H9 (cell line): Measurements from ENCODE around the gene WIPF1. TPM values are rescaled to one million over a fixed set of nuclear protein-coding genes. Genes with fewer than 3 reads are reported as not detected.

Experiments used
- DNase-seq: peaks from one replicate; pipeline ENCODE4 v3.0.0-alpha.2; 2017
- H2AFZ ChIP-seq: one replicate; pipeline ENCODE4 v1.6.1; 2013; ENCODE audit warnings: mild to moderate bottlenecking, low read length, control low read depth, moderate library complexity
- H2AK5ac ChIP-seq: 2 replicates; pipeline ENCODE4 v1.6.1; 2013; ENCODE audit warnings: low read length, control low read depth, mixed read lengths; ENCODE audit not compliant: insufficient read length
- H2BK120ac ChIP-seq: one replicate; pipeline ENCODE4 v1.6.1; 2013; ENCODE audit warnings: low read depth, mild to moderate bottlenecking, low read length, control low read depth, inconsistent platforms; ENCODE audit not compliant: poor library complexity, severe bottlenecking
- H2BK12ac ChIP-seq: 2 replicates; pipeline ENCODE4 v1.6.1; 2013; ENCODE audit warnings: low read length, control low read depth, mixed read lengths, low read depth; ENCODE audit not compliant: insufficient read length
- H2BK15ac ChIP-seq: 2 replicates; pipeline ENCODE4 v1.6.1; 2013; ENCODE audit warnings: low read depth, low read length, control low read depth
- H2BK20ac ChIP-seq: one replicate; pipeline ENCODE4 v1.6.1; 2013; ENCODE audit warnings: low read depth, mild to moderate bottlenecking, low read length, control low read depth, inconsistent platforms; ENCODE audit not compliant: poor library complexity, severe bottlenecking
- H2BK5ac ChIP-seq: 2 replicates; pipeline ENCODE4 v1.6.1; 2013; ENCODE audit warnings: low read length, control low read depth, mixed read lengths; ENCODE audit not compliant: insufficient read length
- H3K14ac ChIP-seq: 2 replicates; pipeline ENCODE4 v1.6.1; 2013; ENCODE audit warnings: low read length, control low read depth; ENCODE audit not compliant: insufficient read depth
- H3K18ac ChIP-seq: 2 replicates; pipeline ENCODE4 v1.6.1; 2013; ENCODE audit warnings: low read depth, mild to moderate bottlenecking, mixed read lengths, low read length, control low read depth; ENCODE audit not compliant: insufficient read length
- H3K23ac ChIP-seq: 2 replicates; pipeline ENCODE4 v1.6.1; 2013; ENCODE audit warnings: low read length, control low read depth, mixed read lengths, low read depth; ENCODE audit not compliant: insufficient read length
- H3K23me2 ChIP-seq: 2 replicates; pipeline ENCODE4 v1.6.1; 2013; ENCODE audit warnings: low read depth, mild to moderate bottlenecking, mixed read lengths, low read length, control low read depth; ENCODE audit not compliant: insufficient read length, poor library complexity, severe bottlenecking
- H3K27ac ChIP-seq: 2 replicates; pipeline ENCODE4 v1.5.1; 2013; ENCODE audit warnings: low read length, control low read depth, mixed read lengths, low read depth; ENCODE audit not compliant: insufficient read length
- H3K27me3 ChIP-seq: 2 replicates; pipeline ENCODE4 v1.6.1; 2013; ENCODE audit warnings: low read length, control low read depth, inconsistent platforms; ENCODE audit not compliant: insufficient read depth
- H3K4ac ChIP-seq: 2 replicates; pipeline ENCODE4 v1.6.1; 2013; ENCODE audit warnings: low read depth, mild to moderate bottlenecking, control low read depth, inconsistent platforms, low read length, moderate library complexity
- H3K4me1 ChIP-seq: 2 replicates; pipeline ENCODE4 v1.6.1; 2013; ENCODE audit warnings: low read length, control low read depth, inconsistent platforms; ENCODE audit not compliant: insufficient read depth
- H3K4me2 ChIP-seq: 2 replicates; pipeline ENCODE4 v1.6.1; 2013; ENCODE audit warnings: low read length, control low read depth, mixed read lengths; ENCODE audit not compliant: insufficient read length, insufficient read depth
- H3K56ac ChIP-seq: 2 replicates; pipeline ENCODE4 v1.6.1; 2013; ENCODE audit warnings: low read depth, mild to moderate bottlenecking, mixed read lengths, low read length, control low read depth; ENCODE audit not compliant: insufficient read length
- H3K79me1 ChIP-seq: 2 replicates; pipeline ENCODE4 v1.6.1; 2013; ENCODE audit warnings: low read depth, mild to moderate bottlenecking, moderate library complexity, low read length, control low read depth, inconsistent platforms; ENCODE audit not compliant: insufficient read depth, poor library complexity, severe bottlenecking
- H3K79me2 ChIP-seq: 2 replicates; pipeline ENCODE4 v1.6.1; 2013; ENCODE audit warnings: low read length, control low read depth, inconsistent platforms; ENCODE audit not compliant: insufficient read depth
- H3K9ac ChIP-seq: 2 replicates; pipeline ENCODE4 v1.6.1; 2013; ENCODE audit warnings: low read length, control low read depth, mixed read lengths; ENCODE audit not compliant: insufficient read length; ENCODE audit errors: extremely low read depth
- H3K9me3 ChIP-seq: one replicate; pipeline ENCODE4 v1.6.1; 2013; ENCODE audit warnings: low read depth, low read length, inconsistent platforms; ENCODE audit not compliant: control insufficient read depth
- H3T11ph ChIP-seq: one replicate; pipeline ENCODE4 v1.6.1; 2013; ENCODE audit warnings: mild to moderate bottlenecking, low read length, control low read depth, inconsistent platforms
- H4K20me1 ChIP-seq: one replicate; pipeline ENCODE4 v1.6.1; 2013; ENCODE audit not compliant: control insufficient read depth, insufficient read length, insufficient read depth
- H4K5ac ChIP-seq: 2 replicates; pipeline ENCODE4 v1.6.1; 2013; ENCODE audit warnings: low read depth, mild to moderate bottlenecking, mixed read lengths, low read length, control low read depth; ENCODE audit not compliant: insufficient read length
- H4K8ac ChIP-seq: replicated peaks from 2 replicates; pipeline ENCODE4 v1.6.1; 2013; ENCODE audit warnings: low read length, control low read depth, mixed read lengths, low read depth; ENCODE audit not compliant: insufficient read length
- H4K91ac ChIP-seq: 2 replicates; pipeline ENCODE4 v1.6.1; 2013; ENCODE audit warnings: low read depth, mild to moderate bottlenecking, moderate library complexity, mixed read lengths, low read length, control low read depth; ENCODE audit not compliant: insufficient read length
- H3K27ac Mint-ChIP-seq, 3 experiments: 2 replicates in 2 of 3; 3 replicates in 1 of 3; pipeline ENCODE4 v1.8.0; 2020 to 2021; ENCODE audit warnings: mixed read lengths in 3 of 3, mild to moderate bottlenecking in 1 of 3, moderate library complexity in 1 of 3
- H3K27me3 Mint-ChIP-seq: 2 replicates; pipeline ENCODE4 v1.8.0; 2021; ENCODE audit warnings: low read depth, mild to moderate bottlenecking, moderate library complexity, mixed read lengths
- H3K36me3 Mint-ChIP-seq, 3 experiments: 2 replicates in 2 of 3; 3 replicates in 1 of 3; pipeline ENCODE4 v1.8.0; 2020 to 2021; ENCODE audit warnings: low read depth in 3 of 3, mixed read lengths in 3 of 3; ENCODE audit not compliant: insufficient read depth in 1 of 3
- H3K4me1 Mint-ChIP-seq, 2 experiments: 2 replicates each; pipeline ENCODE4 v1.8.0; 2020; ENCODE audit warnings: mixed read lengths in 2 of 2
- H3K4me3 Mint-ChIP-seq, 2 experiments: 2 replicates in 1 of 2; 3 replicates in 1 of 2; pipeline ENCODE4 v1.8.0; 2020 to 2021; ENCODE audit warnings: mild to moderate bottlenecking in 2 of 2, mixed read lengths in 2 of 2, moderate library complexity in 1 of 2
- H3K9me3 Mint-ChIP-seq, 2 experiments: 2 replicates in 1 of 2; 3 replicates in 1 of 2; pipeline ENCODE4 v1.8.0; 2020; ENCODE audit warnings: mild to moderate bottlenecking in 2 of 2, mixed read lengths in 2 of 2, moderate library complexity in 1 of 2
- WGBS: extraction: QIAGEN DNeasy Blood & Tissue Kit; methylation state at CpG from one replicate; pipeline ENCODE4 v1.1.7; 2013; ENCODE audit warnings: missing lambda C conversion rate, low lambda C conversion rate, mixed read lengths; ENCODE audit not compliant: insufficient read length; ENCODE audit errors: extremely low coverage; 5-methylcytosine and 5-hydroxymethylcytosine counted together
- total RNA-seq: library from RNA; stranded (reverse); gene quantifications from 2 replicates; pipeline ENCODE4 v1.2.1, GENCODE V29; 2021
- TF ChIP-seq, protein P1 (sequence below): fragments of 200-600 bp; sonication (generic); conservative IDR thresholded peaks from 3 replicates; pipeline ENCODE4 v1.8.0; 2021; ENCODE audit warnings: antibody characterized with exemption, mild to moderate bottlenecking

WIPF1 gene
- total RNA-seq, 1 experiment from 2014 or later = 5.1 TPM

DNA sequence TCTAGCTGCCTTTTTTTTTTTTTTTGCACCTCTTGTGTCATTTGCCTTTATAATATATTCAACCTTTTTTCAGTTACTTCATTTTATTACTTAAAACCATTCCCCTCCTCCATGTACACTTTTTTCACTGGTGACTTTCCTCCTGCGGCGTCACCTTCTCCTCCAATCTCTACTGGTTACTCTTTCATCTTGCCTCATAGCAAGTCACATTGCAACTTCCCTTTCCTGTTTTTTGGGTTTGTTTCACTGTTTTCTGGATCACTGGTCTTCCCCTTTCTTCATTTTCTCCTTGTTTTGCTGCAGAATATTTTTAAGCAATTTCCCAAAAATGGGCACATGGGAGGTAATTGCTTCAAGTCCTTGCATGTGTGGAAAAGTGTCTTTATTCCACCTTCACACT lies 73.1 kb downstream of the WIPF1 start:
- H3K27me3 ChIP-seq = no peaks in the 10 kb centered on the region
- H4K20me1 ChIP-seq = no peaks in the 10 kb centered on the region
- Mint-ChIP-seq H3K36me3 (peaks cover 1 to 10% (median 6%) of the 10 kb centered on the region in 3 experiments; a peak in 4 of 7 replicates), H3K4me3 (no peak overlapping the region), H3K4me1 (no peaks in the 10 kb centered on the region), H3K9me3 (peaks cover 15 to 18% of the 10 kb centered on the region in 2 experiments), H3K27ac (no peak overlapping the region; a peak in 1 of 7 replicates), H3K27me3 (peaks cover 12% of the 10 kb centered on the region)
- no peak overlapping the region for H3K18ac ChIP-seq
- no peak overlapping the region for H3K14ac ChIP-seq
- no peak overlapping the region for H2AK5ac ChIP-seq
- no peak overlapping the region for H3K56ac ChIP-seq
- H3T11ph ChIP-seq = no peak overlapping the region
- H3K9ac ChIP-seq = no peak overlapping the region
- no peaks in the 10 kb centered on the region for H3K79me2 ChIP-seq
- WGBS = no CpG with 5 or more reads among the region's 2 CpGs
- DNase-seq = no peak
- no peak overlapping the region for H4K5ac ChIP-seq
- no peak overlapping the region for H2BK5ac ChIP-seq
- H4K8ac ChIP-seq = no peak overlapping the region
- no peak overlapping the region for H3K23ac ChIP-seq
- no peak overlapping the region for H2BK12ac ChIP-seq
- no peak overlapping the region for H2BK120ac ChIP-seq
- H4K91ac ChIP-seq = no peak overlapping the region
- no peak overlapping the region for H2BK20ac ChIP-seq
- no peak overlapping the region for H2AFZ ChIP-seq
- H3K27ac ChIP-seq = no peak overlapping the region
- H3K4me1 ChIP-seq = no peaks in the 10 kb centered on the region
- no peak overlapping the region for H3K4ac ChIP-seq
- TF ChIP-seq, protein P1, sequence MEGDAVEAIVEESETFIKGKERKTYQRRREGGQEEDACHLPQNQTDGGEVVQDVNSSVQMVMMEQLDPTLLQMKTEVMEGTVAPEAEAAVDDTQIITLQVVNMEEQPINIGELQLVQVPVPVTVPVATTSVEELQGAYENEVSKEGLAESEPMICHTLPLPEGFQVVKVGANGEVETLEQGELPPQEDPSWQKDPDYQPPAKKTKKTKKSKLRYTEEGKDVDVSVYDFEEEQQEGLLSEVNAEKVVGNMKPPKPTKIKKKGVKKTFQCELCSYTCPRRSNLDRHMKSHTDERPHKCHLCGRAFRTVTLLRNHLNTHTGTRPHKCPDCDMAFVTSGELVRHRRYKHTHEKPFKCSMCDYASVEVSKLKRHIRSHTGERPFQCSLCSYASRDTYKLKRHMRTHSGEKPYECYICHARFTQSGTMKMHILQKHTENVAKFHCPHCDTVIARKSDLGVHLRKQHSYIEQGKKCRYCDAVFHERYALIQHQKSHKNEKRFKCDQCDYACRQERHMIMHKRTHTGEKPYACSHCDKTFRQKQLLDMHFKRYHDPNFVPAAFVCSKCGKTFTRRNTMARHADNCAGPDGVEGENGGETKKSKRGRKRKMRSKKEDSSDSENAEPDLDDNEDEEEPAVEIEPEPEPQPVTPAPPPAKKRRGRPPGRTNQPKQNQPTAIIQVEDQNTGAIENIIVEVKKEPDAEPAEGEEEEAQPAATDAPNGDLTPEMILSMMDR = no peak
- H3K4me2 ChIP-seq = no peak overlapping the region
- H3K23me2 ChIP-seq = no peaks in the 10 kb centered on the region
- H3K79me1 ChIP-seq = no peaks in the 10 kb centered on the region
- no peak overlapping the region for H2BK15ac ChIP-seq
- H3K9me3 ChIP-seq = no peaks in the 10 kb centered on the region
